Measurements from ENCODE around the gene ASB17.

Gene ASB17

GRCh38 chr1:75932304-75932703, at the start of gene ASB17:
Gene ASB17 (minus strand): TSS chr1:75932404. CDS start chr1:75932291, 113 bp downstream.
- Histone ChIP-seq H3K9me3 (replicated peaks; ENCODE audit: insufficient read depth, low read length) (no peaks in the 10 kb centered on the region), H3K4me1 (ENCODE audit: low read length) (peaks cover 5% of the 10 kb centered on the region; the same call in 1 of the 2 replicates), H3K4me3 (ENCODE audit: low read length) (no peak within 1 kb of the TSS), H3K4me2 (ENCODE audit: low read depth, low read length) (no peak within 1 kb of the TSS), H4K20me1 (ENCODE audit: insufficient read depth, low read length) (no peaks in the 10 kb centered on the region), H3K36me3 (replicated peaks; ENCODE audit: insufficient read depth, low read length) (no peaks in the 10 kb centered on the region), H3K9ac (ENCODE audit: low read length) (no peak within 1 kb of the TSS), H3K27me3 (replicated peaks; ENCODE audit: insufficient read depth, low read length) (no peaks in the 10 kb centered on the region), H3K9me2 (replicated peaks; ENCODE audit: insufficient read depth, low read length) (no peaks in the 10 kb centered on the region), H3K27ac (ENCODE audit: low read length) (no peak within 1 kb of the TSS), H3F3A (ENCODE audit: insufficient read depth, low read length) (no peaks in the 10 kb centered on the region), H2AFZ (ENCODE audit: low read length) (no peak within 1 kb of the TSS), H3K79me2 (ENCODE audit: low read length) (no peaks in the 10 kb centered on the region)
- TF ChIP-seq EZH2phosphoT487 (IDR thresholded peaks at IDR 0.05; ENCODE audit: low read length) = no peak
- TF ChIP-seq EZH2 (optimal IDR thresholded peaks at IDR 0.05; ENCODE audit: low read depth, low read length) = no peak
- TF ChIP-seq CTCF (IDR thresholded peaks at IDR 0.05; ENCODE audit: low read length) = no peak
- DNase-seq = no peak

GRCh38 chr1:75980972-75981897, 49.0 kb upstream of the ASB17 start:
- Histone ChIP-seq H3K4me2 (ENCODE audit: low read depth, low read length) (no peak overlapping the region), H3K36me3 (replicated peaks; ENCODE audit: insufficient read depth, low read length) (no peaks in the 10 kb centered on the region), H3K9ac (ENCODE audit: low read length) (no peak overlapping the region), H3K79me2 (ENCODE audit: low read length) (no peaks in the 10 kb centered on the region), H3F3A (ENCODE audit: insufficient read depth, low read length) (no peaks in the 10 kb centered on the region), H3K4me3 (ENCODE audit: low read length) (no peak overlapping the region), H4K20me1 (ENCODE audit: insufficient read depth, low read length) (no peaks in the 10 kb centered on the region), H3K9me2 (replicated peaks; ENCODE audit: insufficient read depth, low read length) (no peaks in the 10 kb centered on the region), H3K9me3 (replicated peaks; ENCODE audit: insufficient read depth, low read length) (no peaks in the 10 kb centered on the region), H3K27ac (ENCODE audit: low read length) (no peak overlapping the region), H2AFZ (ENCODE audit: low read length) (no peak overlapping the region), H3K4me1 (ENCODE audit: low read length) (no peaks in the 10 kb centered on the region), H3K27me3 (replicated peaks; ENCODE audit: insufficient read depth, low read length) (no peaks in the 10 kb centered on the region)
- DNase-seq = no peak
- TF ChIP-seq EZH2phosphoT487 (IDR thresholded peaks at IDR 0.05; ENCODE audit: low read length) (no peak), CTCF (IDR thresholded peaks at IDR 0.05; ENCODE audit: low read length) (no peak), EZH2 (optimal IDR thresholded peaks at IDR 0.05; ENCODE audit: low read depth, low read length) (no peak)

- no peaks in the 10 kb centered on the region for H3K79me2 ChIP-seq (ENCODE audit: low read length)
- no peaks in the 10 kb centered on the region for H3K27me3 ChIP-seq (replicated peaks; ENCODE audit: insufficient read depth, low read length)
- no peaks in the 10 kb centered on the region for H3K4me1 ChIP-seq (ENCODE audit: low read length)
- H4K20me1 ChIP-seq (ENCODE audit: insufficient read depth, low read length) = no peaks in the 10 kb centered on the region
- H3F3A ChIP-seq (ENCODE audit: insufficient read depth, low read length) = no peaks in the 10 kb centered on the region
- H2AFZ ChIP-seq (ENCODE audit: low read length) = no peak overlapping the region
- H3K9me2 ChIP-seq (replicated peaks; ENCODE audit: insufficient read depth, low read length) = no peaks in the 10 kb centered on the region
- no peak overlapping the region for H3K4me2 ChIP-seq (ENCODE audit: low read depth, low read length)
- H3K36me3 ChIP-seq (replicated peaks; ENCODE audit: insufficient read depth, low read length) = no peaks in the 10 kb centered on the region
- no peak overlapping the region for H3K4me3 ChIP-seq (ENCODE audit: low read length)
- H3K27ac ChIP-seq (ENCODE audit: low read length) = no peak overlapping the region
- no peak overlapping the region for H3K9ac ChIP-seq (ENCODE audit: low read length)
- H3K9me3 ChIP-seq (replicated peaks; ENCODE audit: insufficient read depth, low read length) = no peaks in the 10 kb centered on the region
- DNase-seq = no peak
- TF ChIP-seq EZH2phosphoT487 (IDR thresholded peaks at IDR 0.05; ENCODE audit: low read length) = no peak
- no peak for TF ChIP-seq CTCF (IDR thresholded peaks at IDR 0.05; ENCODE audit: low read length)
- TF ChIP-seq EZH2 (optimal IDR thresholded peaks at IDR 0.05; ENCODE audit: low read depth, low read length) = no peak
These were observed 38.4 kb upstream of the ASB17 start for GRCh38 chr1:75970631-75971030.

Measured in MM.1S (cell line).